ENCODE results near the gene PACRG. TPM values are rescaled to one million over a fixed set of nuclear protein-coding genes. Genes with fewer than 3 reads are reported as not detected.

Gene PACRG
- total and polyA plus RNA-seq, 2 experiments from 2014 or later: 0.17 to 0.68 TPM

GRCh38 chr6:163185744-163186143, 458.0 kb downstream of the PACRG start (continued):
- TF ChIP-seq, protein P1, sequence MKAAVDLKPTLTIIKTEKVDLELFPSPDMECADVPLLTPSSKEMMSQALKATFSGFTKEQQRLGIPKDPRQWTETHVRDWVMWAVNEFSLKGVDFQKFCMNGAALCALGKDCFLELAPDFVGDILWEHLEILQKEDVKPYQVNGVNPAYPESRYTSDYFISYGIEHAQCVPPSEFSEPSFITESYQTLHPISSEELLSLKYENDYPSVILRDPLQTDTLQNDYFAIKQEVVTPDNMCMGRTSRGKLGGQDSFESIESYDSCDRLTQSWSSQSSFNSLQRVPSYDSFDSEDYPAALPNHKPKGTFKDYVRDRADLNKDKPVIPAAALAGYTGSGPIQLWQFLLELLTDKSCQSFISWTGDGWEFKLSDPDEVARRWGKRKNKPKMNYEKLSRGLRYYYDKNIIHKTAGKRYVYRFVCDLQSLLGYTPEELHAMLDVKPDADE (IDR thresholded peaks at IDR 0.05): no peak
- TF ChIP-seq ZNF331 (CRISPR knock-in tag; IDR thresholded peaks at IDR 0.05; ENCODE audit: low read depth) (no peak), EZH2 (IDR thresholded peaks at IDR 0.05; ENCODE audit: low read depth, unreplicated experiment) (no peak), EZH2phosphoT487 (IDR thresholded peaks at IDR 0.05; ENCODE audit: unreplicated experiment) (no peak), ZNF114 (CRISPR knock-in tag; IDR thresholded peaks at IDR 0.05) (no peak), NANOG (IDR thresholded peaks at IDR 0.05; ENCODE audit: borderline replicate concordance) (no peak)

DNA sequence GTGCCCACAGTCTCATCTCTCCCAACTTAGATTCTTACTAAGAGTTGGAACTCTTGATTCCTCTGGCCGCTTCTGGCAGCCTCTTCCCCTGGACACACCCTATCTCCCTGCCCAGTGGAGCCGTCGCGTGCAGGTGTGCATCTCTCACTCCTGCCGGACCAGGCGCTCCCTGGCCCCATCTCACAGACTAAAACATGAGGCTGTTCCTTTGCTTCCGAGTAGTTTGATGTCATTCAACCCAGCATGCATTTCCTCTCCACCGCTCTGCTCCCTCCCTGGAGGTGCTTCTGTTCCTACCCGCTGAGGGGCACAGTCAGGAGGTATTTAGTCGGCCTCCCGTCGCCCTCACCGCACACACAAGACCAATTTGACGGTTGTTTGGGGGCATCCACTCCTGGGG, 458.8 kb downstream of the PACRG start:
- TF ChIP-seq ZNF331 (CRISPR knock-in tag; IDR thresholded peaks at IDR 0.05; ENCODE audit: low read depth) (no peak), ZNF114 (CRISPR knock-in tag; IDR thresholded peaks at IDR 0.05) (no peak), EZH2 (IDR thresholded peaks at IDR 0.05; ENCODE audit: low read depth, unreplicated experiment) (no peak), STAT1 (IDR thresholded peaks at IDR 0.05; ENCODE audit: unreplicated experiment) (no peak), POLR2AphosphoS5 (IDR thresholded peaks at IDR 0.05; ENCODE audit: low read depth) (no peak), NANOG (IDR thresholded peaks at IDR 0.05; ENCODE audit: borderline replicate concordance) (no peak)
- TF ChIP-seq, protein P1 (IDR thresholded peaks at IDR 0.05): no peak
- TF ChIP-seq, protein P2, sequence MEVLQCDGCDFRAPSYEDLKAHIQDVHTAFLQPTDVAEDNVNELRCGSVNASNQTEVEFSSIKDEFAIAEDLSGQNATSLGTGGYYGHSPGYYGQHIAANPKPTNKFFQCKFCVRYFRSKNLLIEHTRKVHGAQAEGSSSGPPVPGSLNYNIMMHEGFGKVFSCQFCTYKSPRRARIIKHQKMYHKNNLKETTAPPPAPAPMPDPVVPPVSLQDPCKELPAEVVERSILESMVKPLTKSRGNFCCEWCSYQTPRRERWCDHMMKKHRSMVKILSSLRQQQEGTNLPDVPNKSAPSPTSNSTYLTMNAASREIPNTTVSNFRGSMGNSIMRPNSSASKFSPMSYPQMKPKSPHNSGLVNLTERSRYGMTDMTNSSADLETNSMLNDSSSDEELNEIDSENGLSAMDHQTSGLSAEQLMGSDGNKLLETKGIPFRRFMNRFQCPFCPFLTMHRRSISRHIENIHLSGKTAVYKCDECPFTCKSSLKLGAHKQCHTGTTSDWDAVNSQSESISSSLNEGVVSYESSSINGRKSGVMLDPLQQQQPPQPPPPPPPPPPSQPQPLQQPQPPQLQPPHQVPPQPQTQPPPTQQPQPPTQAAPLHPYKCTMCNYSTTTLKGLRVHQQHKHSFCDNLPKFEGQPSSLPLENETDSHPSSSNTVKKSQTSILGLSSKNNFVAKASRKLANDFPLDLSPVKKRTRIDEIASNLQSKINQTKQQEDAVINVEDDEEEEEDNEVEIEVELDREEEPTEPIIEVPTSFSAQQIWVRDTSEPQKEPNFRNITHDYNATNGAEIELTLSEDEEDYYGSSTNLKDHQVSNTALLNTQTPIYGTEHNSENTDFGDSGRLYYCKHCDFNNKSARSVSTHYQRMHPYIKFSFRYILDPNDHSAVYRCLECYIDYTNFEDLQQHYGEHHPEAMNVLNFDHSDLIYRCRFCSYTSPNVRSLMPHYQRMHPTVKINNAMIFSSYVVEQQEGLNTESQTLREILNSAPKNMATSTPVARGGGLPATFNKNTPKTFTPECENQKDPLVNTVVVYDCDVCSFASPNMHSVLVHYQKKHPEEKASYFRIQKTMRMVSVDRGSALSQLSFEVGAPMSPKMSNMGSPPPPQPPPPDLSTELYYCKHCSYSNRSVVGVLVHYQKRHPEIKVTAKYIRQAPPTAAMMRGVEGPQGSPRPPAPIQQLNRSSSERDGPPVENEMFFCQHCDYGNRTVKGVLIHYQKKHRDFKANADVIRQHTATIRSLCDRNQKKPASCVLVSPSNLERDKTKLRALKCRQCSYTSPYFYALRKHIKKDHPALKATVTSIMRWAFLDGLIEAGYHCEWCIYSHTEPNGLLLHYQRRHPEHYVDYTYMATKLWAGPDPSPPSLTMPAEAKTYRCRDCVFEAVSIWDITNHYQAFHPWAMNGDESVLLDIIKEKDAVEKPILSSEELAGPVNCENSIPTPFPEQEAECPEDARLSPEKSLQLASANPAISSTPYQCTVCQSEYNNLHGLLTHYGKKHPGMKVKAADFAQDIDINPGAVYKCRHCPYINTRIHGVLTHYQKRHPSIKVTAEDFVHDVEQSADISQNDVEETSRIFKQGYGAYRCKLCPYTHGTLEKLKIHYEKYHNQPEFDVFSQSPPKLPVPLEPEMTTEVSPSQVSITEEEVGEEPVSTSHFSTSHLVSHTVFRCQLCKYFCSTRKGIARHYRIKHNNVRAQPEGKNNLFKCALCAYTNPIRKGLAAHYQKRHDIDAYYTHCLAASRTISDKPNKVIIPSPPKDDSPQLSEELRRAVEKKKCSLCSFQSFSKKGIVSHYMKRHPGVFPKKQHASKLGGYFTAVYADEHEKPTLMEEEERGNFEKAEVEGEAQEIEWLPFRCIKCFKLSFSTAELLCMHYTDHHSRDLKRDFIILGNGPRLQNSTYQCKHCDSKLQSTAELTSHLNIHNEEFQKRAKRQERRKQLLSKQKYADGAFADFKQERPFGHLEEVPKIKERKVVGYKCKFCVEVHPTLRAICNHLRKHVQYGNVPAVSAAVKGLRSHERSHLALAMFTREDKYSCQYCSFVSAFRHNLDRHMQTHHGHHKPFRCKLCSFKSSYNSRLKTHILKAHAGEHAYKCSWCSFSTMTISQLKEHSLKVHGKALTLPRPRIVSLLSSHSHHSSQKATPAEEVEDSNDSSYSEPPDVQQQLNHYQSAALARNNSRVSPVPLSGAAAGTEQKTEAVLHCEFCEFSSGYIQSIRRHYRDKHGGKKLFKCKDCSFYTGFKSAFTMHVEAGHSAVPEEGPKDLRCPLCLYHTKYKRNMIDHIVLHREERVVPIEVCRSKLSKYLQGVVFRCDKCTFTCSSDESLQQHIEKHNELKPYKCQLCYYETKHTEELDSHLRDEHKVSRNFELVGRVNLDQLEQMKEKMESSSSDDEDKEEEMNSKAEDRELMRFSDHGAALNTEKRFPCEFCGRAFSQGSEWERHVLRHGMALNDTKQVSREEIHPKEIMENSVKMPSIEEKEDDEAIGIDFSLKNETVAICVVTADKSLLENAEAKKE (CRISPR knock-in tag; IDR thresholded peaks at IDR 0.05): no peak
- no peaks in the 10 kb centered on the region for H3K27me3 ChIP-seq (ENCODE audit: insufficient read depth)
- H3K79me2 ChIP-seq (replicated peaks; ENCODE audit: insufficient read depth): no peaks in the 10 kb centered on the region
- no peaks in the 10 kb centered on the region for H3K9me2 ChIP-seq (ENCODE audit: insufficient read depth)
- no peaks in the 10 kb centered on the region for H3K9me3 Mint-ChIP-seq
- H3K27ac Mint-ChIP-seq: no peak overlapping the region
- H3F3A ChIP-seq (replicated peaks; ENCODE audit: low read depth): no peaks in the 10 kb centered on the region
- peaks cover 40% of the 10 kb centered on the region for H3K4me1 Mint-ChIP-seq
- no peaks in the 10 kb centered on the region for H3K36me3 Mint-ChIP-seq (ENCODE audit: low read depth)
- H4K20me1 ChIP-seq (replicated peaks; ENCODE audit: insufficient read depth): no peaks in the 10 kb centered on the region
- H2AFZ ChIP-seq: peak overlapping the region; percentile 14; the same call in 1 of the 2 replicates
- peaks cover 7% of the 10 kb centered on the region for H3K4me1 ChIP-seq (ENCODE audit: insufficient read depth)
- no peak overlapping the region for H3K4me3 Mint-ChIP-seq
- no peak overlapping the region for H3K4me3 ChIP-seq
- H3K27me3 Mint-ChIP-seq (ENCODE audit: insufficient read depth, low read depth, poor library complexity): peaks cover 4% of the 10 kb centered on the region
- H3K36me3 ChIP-seq (ENCODE audit: insufficient read depth): no peaks in the 10 kb centered on the region
- H3K27ac ChIP-seq (ENCODE audit: low read depth): no peak overlapping the region
- DNase-seq (ENCODE audit: low spot score): no peak
- H3K4me2 ChIP-seq: no peak overlapping the region
- peak; percentile 18; the same call in 1 of the 3 replicates for ATAC-seq
